Common myeloid progenitor, CD34-positive (primary cell): Measurements from ENCODE around the gene OCA2.

Source experiments
- CTCF ChIA-PET: fragments of 350-600 bp; sonication (Branson Sonifier 250); formaldehyde crosslinking; loops from one replicate; lab custom pipeline; 2021; ENCODE audit warnings: antibody characterized with exemption; lab: Charles Lee
- POLR2A ChIA-PET: fragments of 350-600 bp; sonication (Branson Sonifier 250); formaldehyde crosslinking; loops from one replicate; lab custom pipeline; 2021; ENCODE audit warnings: antibody characterized with exemption; lab: Charles Lee
- DNase-seq, 3 donors: peaks; one replicate each; pipeline versions ENCODE4 v3.0.0 to v3.0.0-alpha.2; 2013
- H3K27ac ChIP-seq, 2 experiments: 1 replicate in 1 of 2; 2 replicates in 1 of 2; pipeline ENCODE4 v1.7.0; 2013; ENCODE audit warnings: inconsistent platforms in 2 of 2, low read length in 2 of 2, mild to moderate bottlenecking in 2 of 2, low read depth in 1 of 2, moderate library complexity in 1 of 2; ENCODE audit not compliant: severe bottlenecking in 2 of 2, insufficient read depth in 1 of 2, poor library complexity in 1 of 2
- H3K27me3 ChIP-seq, 5 experiments: replicated peaks in 2 of 5; 1 replicate in 3 of 5; 2 replicates in 2 of 5; pipeline versions ENCODE4 v1.6.1 to v1.7.0; 2013; ENCODE audit warnings: low read length in 4 of 5, mild to moderate bottlenecking in 2 of 5, moderate library complexity in 2 of 5, inconsistent platforms in 1 of 5; ENCODE audit not compliant: insufficient read depth in 5 of 5, control insufficient read depth in 4 of 5
- H3K36me3 ChIP-seq, 4 experiments: 1 replicate in 2 of 4; 2 replicates in 2 of 4; pipeline versions ENCODE4 v1.6.1 to v1.7.0; 2013; ENCODE audit warnings: low read length in 3 of 4, control low read depth in 1 of 4, mild to moderate bottlenecking in 1 of 4; ENCODE audit not compliant: control insufficient read depth in 4 of 4, insufficient read depth in 4 of 4
- H3K4me1 ChIP-seq, 4 experiments: 1 replicate in 3 of 4; 2 replicates in 1 of 4; pipeline versions ENCODE4 v1.6.1 to v1.7.1; 2013; ENCODE audit warnings: low read length in 3 of 4, mild to moderate bottlenecking in 3 of 4, control low read depth in 1 of 4, inconsistent platforms in 1 of 4, moderate library complexity in 1 of 4; ENCODE audit not compliant: control insufficient read depth in 4 of 4, insufficient read depth in 4 of 4; ENCODE audit errors: control extremely low read depth in 1 of 4
- H3K4me3 ChIP-seq, 7 experiments: 1 replicate in 4 of 7; 2 replicates in 3 of 7; pipeline versions ENCODE4 v1.5.1 to v1.7.0; 2013; ENCODE audit warnings: mild to moderate bottlenecking in 7 of 7, low read length in 6 of 7, moderate library complexity in 6 of 7, inconsistent platforms in 2 of 7, low read depth in 2 of 7, control low read depth in 1 of 7; ENCODE audit not compliant: insufficient read depth in 4 of 7, control insufficient read depth in 1 of 7; ENCODE audit errors: extremely low read depth in 1 of 7
- H3K9me3 ChIP-seq, 5 experiments: 1 replicate in 4 of 5; 2 replicates in 1 of 5; pipeline versions ENCODE4 v1.6.1 to v1.7.1; 2013; ENCODE audit warnings: low read length in 4 of 5, mild to moderate bottlenecking in 2 of 5, inconsistent platforms in 1 of 5, low read depth in 1 of 5, moderate library complexity in 1 of 5; ENCODE audit not compliant: control insufficient read depth in 4 of 5, insufficient read depth in 2 of 5; ENCODE audit errors: control extremely low read depth in 1 of 5
- WGBS: methylation state at CpG from one replicate; pipeline ENCODE4 v1.1.5; 2013; ENCODE audit not compliant: insufficient coverage; 5-methylcytosine and 5-hydroxymethylcytosine counted together

OCA2 gene

GRCh38 chr15:28020644-28021043 is 78.5 kb downstream of the OCA2 start:
- no peak for DNase-seq
- Histone ChIP-seq H3K27ac (no peak overlapping the region), H3K9me3 (no peaks in the 10 kb centered on the region), H3K4me1 (peaks cover 0 to 7% (median 3%) of the 10 kb centered on the region in 4 experiments), H3K36me3 (no peaks in the 10 kb centered on the region), H3K4me3 (no peak overlapping the region), H3K27me3 (peaks cover 0 to 18% (median 2%) of the 10 kb centered on the region in 5 experiments)
- ChIA-PET POLR2A (no interaction called here), CTCF (interaction anchor here (1.2 to 1.9 kb wide), 4 partner anchors 8 to 99 kb away, joined by 3 to 8 read pairs (median 5); no protein-coding TSS in a partner anchor)
- 94% methylated on average over 6 of the region's 6 CpGs for WGBS

GRCh38 chr15:28019594-28020309 is 79.4 kb downstream of the OCA2 start:
- H3K27ac ChIP-seq, result no peak overlapping the region
- H3K27me3 ChIP-seq, result peaks cover 0 to 16% (median 2%) of the 10 kb centered on the region in 5 experiments
- H3K36me3 ChIP-seq, result no peaks in the 10 kb centered on the region
- H3K4me1 ChIP-seq, result peaks cover 0 to 7% (median 3%) of the 10 kb centered on the region in 4 experiments
- ChIA-PET POLR2A (no interaction called here), CTCF (no interaction called here)
- WGBS, result 97% methylated on average over 13 of the region's 19 CpGs
- no peak for DNase-seq
- no peak overlapping the region for H3K4me3 ChIP-seq
- H3K9me3 ChIP-seq, result no peaks in the 10 kb centered on the region

GRCh38 chr15:28018291-28019044 is 80.6 kb downstream of the OCA2 start:
- 93% methylated on average over 10 of the region's 26 CpGs for WGBS

DNA sequence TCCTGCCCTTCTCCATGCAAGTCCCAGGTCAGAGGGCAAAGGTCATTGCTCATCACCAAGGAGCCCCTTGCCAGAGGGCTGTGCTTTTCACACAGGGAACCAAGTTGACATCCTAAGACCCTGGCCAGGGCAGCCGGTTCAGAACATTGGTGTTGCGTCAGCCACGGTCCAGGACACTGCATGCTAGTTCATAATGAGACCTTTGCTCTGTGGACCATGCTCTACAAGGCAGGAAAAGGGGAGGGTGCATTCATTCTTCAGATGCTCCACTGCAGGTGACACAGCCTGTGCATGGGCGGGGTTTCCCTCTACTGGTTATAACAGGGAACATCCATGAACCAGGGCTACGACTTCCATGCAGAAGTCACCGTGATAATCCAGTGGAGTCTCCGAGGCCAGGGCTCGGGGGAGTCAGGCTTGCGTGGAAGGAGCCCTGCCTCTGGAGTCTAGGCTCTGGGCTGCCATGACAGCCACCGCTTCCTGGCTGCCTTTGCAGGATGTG is 81.6 kb downstream of the OCA2 start:
- 92% methylated on average over 10 of the region's 10 CpGs for WGBS
- POLR2A ChIA-PET, result no interaction called here
- H3K9me3 ChIP-seq, result no peaks in the 10 kb centered on the region
- no peaks in the 10 kb centered on the region for H3K36me3 ChIP-seq
- no peak for DNase-seq
- peaks cover 0 to 3% (median 0%) of the 10 kb centered on the region in 5 experiments for H3K27me3 ChIP-seq
- H3K4me3 ChIP-seq, result no peak overlapping the region
- H3K4me1 ChIP-seq, result peaks cover 0 to 7% (median 3%) of the 10 kb centered on the region in 4 experiments
- H3K27ac ChIP-seq, result no peak overlapping the region
- CTCF ChIA-PET, result interaction anchor here (1.4 kb wide), 1 partner anchor 109 kb away, joined by 3 read pairs; no protein-coding TSS in a partner anchor

More at GRCh38 chr15:28018291-28019044, 80.6 kb downstream of the OCA2 start:
- no peak for DNase-seq
- Histone ChIP-seq H3K27ac (no peak overlapping the region), H3K36me3 (no peaks in the 10 kb centered on the region), H3K4me1 (peaks cover 0 to 7% (median 3%) of the 10 kb centered on the region in 4 experiments), H3K27me3 (peaks cover 0 to 7% (median 2%) of the 10 kb centered on the region in 5 experiments), H3K4me3 (no peak overlapping the region), H3K9me3 (no peaks in the 10 kb centered on the region)
- ChIA-PET POLR2A (no interaction called here), CTCF (interaction anchor here (1.4 kb wide), 1 partner anchor 108 kb away, joined by 3 read pairs; no protein-coding TSS in a partner anchor)

GRCh38 chr15:28015855-28016254 is 83.3 kb downstream of the OCA2 start:
- Histone ChIP-seq H3K36me3 (no peaks in the 10 kb centered on the region), H3K27ac (no peak overlapping the region), H3K4me3 (no peak overlapping the region), H3K9me3 (no peaks in the 10 kb centered on the region), H3K4me1 (no peaks in the 10 kb centered on the region), H3K27me3 (peaks cover 0 to 3% (median 0%) of the 10 kb centered on the region in 5 experiments)
- no peak for DNase-seq
- WGBS, result 97% methylated on average over 10 of the region's 10 CpGs
- ChIA-PET CTCF (no interaction called here), POLR2A (no interaction called here)

GRCh38 chr15:28014623-28015200 is 84.4 kb downstream of the OCA2 start:
- H3K27ac ChIP-seq, result no peak overlapping the region
- no peaks in the 10 kb centered on the region for H3K9me3 ChIP-seq
- no peak overlapping the region for H3K4me3 ChIP-seq
- CTCF ChIA-PET, result interaction anchor here (0.5 kb wide), 1 partner anchor 929 kb away, joined by 3 read pairs; no protein-coding TSS in a partner anchor
- peaks cover 0 to 1% (median 0%) of the 10 kb centered on the region in 5 experiments for H3K27me3 ChIP-seq
- no peaks in the 10 kb centered on the region for H3K36me3 ChIP-seq
- over 99% methylated on average over 22 of the region's 23 CpGs for WGBS
- no peaks in the 10 kb centered on the region for H3K4me1 ChIP-seq
- POLR2A ChIA-PET, result no interaction called here
- DNase-seq, result no peak
